SKM-1 (cell line): ENCODE results near the gene CHRNA7.
A peak's percentile ranks its signal among the peaks of the same experiment; 100 is the strongest.

Experiments used
- DNase-seq: peaks from one replicate; lab custom pipeline; 2025; ENCODE audit not compliant: unreplicated experiment; lab: John Stamatoyannopoulos, UW

Gene CHRNA7

GRCh38 chr15:32029862-32030781 lies at the start of gene CHRNA7:
CHRNA7 (plus strand) TSS chr15:32030515; CDS start chr15:32030595, 80 bp downstream.
- peak; percentile 60 for DNase-seq

DNA sequence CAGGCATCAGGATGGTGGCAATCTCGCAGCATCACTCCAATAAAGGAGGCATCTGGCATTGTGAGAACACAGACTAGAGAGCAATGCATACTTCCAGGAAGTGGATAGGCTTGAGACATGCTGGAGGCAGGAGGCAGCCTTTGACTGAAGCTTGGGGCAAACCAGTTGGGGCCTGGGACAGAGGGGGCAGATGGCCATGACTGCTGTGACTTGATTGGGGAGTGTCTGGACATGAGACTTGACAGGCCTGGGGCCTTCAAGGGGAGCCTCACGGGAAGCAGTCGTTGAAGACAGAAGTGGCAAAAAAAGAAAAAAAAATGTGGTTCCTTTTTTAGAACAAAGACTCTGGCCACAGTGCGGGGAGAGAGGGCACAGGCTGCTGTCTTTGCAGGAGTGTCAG lies 44.7 kb upstream of the CHRNA7 start:
- no peak for DNase-seq

- no peak for DNase-seq
These were observed 37.3 kb upstream of the CHRNA7 start for GRCh38 chr15:31993062-31993461.

DNA sequence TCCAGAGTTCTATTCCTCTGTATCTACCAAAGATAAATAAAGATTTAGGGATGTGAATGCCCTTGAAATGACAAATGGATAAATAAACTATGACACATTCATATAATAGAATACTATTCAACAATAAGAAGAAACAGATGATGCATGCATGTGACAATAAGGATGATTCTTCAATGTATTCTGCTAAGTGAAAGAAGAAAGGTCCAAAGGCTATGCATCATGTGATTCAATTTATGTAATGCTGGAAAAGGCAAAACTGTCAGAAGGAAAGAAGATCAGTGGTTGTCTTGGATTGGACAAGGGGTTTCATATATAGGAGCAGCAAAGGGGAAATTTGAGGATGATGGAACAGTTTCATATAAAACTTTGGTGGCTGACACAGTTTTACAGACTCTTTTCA lies 32.6 kb upstream of the CHRNA7 start:
- no peak for DNase-seq

DNA sequence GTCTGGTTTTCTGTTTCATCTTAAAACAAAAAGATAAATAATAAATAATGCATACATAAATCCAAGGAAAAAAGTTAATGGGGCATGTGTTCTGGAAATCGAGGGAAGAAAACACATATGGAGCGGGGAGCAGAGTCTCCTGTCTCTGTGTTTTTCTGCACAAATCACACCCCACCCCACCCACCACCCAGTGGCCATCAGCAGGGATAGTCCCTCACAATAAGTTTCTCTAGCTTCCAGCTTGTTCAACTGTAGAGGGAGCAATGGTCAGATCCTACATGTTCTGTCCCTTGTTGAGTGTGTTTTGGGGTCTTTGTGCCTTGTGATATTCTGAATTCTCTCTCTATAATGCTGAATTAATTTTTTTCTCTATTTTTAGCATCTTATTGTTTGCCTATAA lies 26.8 kb upstream of the CHRNA7 start:
- no peak for DNase-seq

DNA sequence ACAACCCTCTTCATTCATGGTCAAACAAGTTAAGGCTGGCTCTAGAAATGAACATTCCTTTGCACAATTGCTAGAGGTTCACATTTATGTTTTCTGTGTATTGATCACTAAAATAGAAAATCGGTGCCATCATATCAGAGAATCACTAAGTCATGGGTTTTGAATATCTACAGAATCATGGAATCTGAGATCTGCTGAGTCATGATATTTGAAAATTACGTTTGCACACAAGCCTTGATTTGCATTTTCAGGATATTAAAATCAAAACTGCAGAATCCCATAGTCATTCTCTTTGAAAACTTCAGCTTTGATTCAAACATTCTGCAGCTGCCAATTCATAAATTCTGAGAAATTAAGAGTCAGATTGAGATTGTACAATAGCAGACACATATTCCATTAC lies 26.1 kb upstream of the CHRNA7 start:
- no peak for DNase-seq

DNA sequence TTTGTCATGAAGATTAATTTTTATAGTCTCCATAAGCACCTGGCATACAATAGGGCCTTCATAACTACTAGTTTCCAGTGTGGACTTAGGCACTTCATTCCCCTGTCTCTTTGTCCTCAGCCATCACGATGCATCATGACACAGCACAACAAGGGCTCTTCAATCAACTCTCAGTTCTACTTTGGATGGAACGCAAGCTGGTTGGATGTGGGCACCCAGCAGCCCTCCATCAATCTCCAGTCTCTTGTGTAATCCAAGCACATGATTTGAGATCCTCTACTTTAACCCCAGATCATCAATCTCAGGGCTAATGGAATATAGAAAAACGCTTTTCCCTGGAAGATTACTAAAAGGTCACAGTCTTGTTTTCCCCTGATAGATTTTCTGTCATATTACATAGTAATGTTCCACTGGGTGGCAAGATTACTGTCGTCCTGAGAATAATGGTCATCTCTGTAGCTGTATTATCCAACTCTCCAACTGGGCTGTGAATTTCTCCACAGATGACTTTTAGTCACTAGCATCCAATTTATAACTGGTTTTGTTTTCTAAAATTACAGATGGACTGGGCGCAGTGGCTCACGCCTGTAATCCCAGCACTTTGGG lies 22.9 kb upstream of the CHRNA7 start:
- DNase-seq, result no peak

DNA sequence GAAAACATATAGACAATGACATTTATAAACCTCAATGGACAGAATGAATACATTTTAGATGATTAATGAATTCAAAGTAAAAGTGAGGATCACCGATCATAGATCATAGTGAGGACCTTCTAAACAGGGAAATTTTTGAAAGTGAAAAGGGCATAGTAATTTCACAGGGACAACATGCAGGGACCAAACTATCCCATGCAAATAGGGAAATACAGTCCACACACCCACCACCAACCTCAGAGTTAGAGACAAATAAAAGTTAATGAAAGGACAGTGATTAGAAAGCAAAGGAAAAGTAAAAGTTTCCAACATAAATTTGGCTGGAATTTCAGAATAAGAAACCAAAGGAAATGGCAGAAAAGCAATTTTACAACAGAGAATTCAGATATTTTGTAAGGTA lies 15.4 kb upstream of the CHRNA7 start:
- DNase-seq, result no peak

DNA sequence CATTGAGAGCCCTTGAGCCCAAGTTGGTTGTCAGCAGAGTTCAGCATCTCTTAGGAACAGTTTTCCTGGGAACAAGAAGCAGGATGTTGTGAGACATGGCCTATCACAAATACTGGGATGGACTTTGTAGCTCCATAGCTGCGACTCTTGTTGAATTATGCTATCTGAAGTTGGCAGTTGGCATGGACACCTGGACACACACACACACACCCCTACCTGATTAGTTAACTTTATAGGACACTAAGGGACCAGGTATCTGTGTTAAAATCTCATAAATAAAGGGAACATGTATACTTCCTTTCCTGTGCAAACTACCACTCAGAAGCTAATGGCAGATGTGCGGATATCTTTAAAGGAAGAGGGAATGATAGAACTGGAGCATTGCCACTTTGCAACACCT lies 10.2 kb upstream of the CHRNA7 start:
- DNase-seq, result no peak

DNA sequence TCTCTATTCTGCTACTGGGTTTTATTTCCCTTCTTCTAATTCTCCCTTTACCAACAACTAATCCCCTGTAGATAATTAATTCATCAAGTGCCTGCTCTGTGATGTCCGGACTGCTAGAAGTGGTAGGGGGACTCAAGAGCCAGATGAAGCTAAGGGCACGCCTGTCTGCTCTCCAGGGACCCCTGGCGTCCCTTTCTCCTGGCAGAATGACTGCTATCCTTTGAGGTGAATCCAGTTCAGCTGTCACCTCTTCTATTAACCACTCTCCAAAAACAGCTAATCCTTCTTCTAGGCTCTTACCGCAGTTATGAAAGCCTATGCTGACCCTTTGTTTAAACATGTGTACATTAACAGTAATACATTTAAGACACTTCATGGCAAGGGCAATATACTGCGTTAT lies 1.4 kb upstream of the CHRNA7 start:
- no peak for DNase-seq

GRCh38 chr15:32029409-32029861 lies 880 bp upstream of the CHRNA7 start:
- DNase-seq, result peak; percentile 18

DNA sequence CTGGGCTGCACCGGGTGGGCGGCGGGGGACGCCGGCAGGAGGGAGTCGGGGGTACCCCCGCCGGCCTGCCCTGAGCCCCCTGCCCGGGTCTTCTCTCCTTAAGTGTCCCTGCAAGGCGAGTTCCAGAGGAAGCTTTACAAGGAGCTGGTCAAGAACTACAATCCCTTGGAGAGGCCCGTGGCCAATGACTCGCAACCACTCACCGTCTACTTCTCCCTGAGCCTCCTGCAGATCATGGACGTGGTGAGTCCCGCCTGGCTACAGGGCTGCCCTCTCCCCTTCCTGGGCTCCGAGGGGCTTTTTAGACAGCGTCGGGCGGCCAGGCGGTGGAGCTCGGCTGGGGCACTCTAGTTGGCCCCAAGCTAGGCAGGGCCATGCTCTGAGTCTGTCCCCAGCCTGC lies 480 bp downstream of the CHRNA7 start:
- DNase-seq, result no peak

DNA sequence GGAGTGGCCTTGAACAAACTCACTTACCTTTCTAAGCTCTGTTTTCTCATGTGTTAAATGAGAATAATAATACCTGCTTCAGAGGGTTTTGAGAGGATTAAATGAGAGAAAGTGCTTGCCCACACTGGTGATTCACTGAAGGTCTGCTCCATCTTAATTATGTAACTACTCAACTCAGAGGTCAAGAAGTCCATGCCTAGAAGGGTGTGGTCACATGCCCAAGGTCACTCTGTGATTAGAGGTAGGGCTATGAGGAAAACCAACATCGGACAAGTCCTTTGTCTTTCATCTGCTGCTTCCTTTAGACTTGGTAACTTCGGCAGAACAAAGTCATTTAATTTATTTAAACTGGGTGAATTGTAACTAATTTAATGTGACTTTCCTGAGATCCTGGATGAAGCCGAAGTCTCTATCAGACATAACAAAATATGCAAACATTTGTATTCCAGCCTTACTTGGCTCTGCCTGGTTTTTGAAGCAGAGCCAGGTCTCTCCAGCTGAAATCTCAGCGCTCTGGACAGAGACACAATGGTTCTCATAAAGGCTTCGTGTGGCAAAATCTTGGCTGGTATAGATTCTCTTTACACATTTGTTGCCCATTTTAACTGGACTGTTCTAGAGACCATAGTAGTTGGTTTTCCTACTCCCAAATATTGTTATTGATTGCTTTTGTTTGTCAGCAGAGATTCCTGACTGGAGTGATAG lies 3.0 kb downstream of the CHRNA7 start:
- no peak for DNase-seq

- no peak for DNase-seq
These were observed 3.8 kb downstream of the CHRNA7 start for GRCh38 chr15:32034106-32034505.

DNA sequence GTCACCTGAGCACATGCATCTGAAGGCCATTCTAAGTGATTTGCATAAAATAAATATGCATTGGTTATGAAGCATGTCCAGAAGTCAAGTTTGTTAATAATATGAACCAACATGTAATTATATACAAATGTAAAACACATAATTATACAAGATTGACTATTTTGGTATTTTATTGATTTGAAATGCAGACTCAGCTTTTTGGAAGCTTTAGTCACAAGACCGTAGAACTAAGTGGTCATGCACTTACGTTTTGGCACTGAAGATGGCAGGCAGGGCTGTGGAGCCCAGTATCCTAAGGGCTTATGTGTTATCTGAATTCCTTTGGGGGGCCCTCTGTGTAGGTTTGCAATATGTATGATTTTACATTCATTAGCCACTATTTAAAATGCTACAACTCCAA lies 5.0 kb downstream of the CHRNA7 start:
- DNase-seq, result no peak

- DNase-seq, result no peak
These were observed 6.7 kb downstream of the CHRNA7 start for GRCh38 chr15:32036971-32037370.

GRCh38 chr15:32041294-32041693 lies 11.0 kb downstream of the CHRNA7 start:
- no peak for DNase-seq

DNA sequence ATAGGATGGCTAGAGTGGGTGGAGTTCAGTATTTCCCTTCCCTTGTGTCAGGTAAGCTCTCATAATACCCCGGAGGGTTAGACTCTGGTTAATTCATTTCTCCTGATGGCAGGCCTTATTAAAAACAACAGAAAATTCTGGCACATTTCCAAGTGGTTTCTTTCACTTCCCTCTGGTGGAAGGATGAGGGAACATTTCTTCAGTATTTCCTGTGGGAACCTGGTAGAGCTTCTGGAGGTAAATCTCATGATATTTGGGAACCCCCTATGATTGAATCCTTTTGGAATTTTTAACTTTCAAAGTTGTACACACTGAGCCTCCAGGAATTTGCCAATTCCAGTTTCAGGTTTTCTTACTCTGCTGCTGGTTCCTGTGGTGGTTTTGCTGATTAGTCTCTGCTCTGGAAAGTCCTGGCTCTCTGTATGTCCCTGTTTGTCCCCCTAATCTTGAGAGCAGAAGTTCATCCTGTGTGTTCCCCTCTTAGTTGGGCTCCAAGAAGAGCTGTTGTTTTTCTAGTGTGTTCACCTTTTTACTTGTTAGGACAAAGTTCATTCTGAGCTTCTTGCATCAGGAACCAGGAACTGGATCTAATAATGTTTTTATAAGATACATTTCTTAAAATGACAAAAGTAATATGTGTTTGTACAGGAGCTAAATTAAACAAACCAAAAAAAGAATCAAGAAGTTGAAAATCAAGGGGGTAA lies 12.1 kb downstream of the CHRNA7 start:
- no peak for DNase-seq

DNA sequence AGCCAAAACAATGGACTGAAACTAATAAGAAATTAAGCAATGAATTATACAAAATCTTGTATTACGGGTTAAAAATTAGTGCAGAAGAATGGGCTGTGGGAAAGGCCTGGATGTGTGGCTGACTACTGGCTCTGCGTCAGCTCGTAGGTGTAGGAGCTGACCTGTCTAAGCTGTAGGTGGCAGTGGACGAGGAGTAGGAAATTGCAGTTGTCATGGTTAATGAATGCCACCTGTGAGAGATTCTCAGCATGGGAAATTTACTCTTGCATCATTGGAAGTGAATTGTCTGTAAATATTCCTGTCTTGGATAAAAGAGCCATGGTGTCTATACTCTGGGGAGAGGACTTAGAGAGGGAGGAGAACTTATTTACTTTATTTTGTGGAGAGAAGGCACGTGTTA lies 23.4 kb downstream of the CHRNA7 start:
- no peak for DNase-seq

DNA sequence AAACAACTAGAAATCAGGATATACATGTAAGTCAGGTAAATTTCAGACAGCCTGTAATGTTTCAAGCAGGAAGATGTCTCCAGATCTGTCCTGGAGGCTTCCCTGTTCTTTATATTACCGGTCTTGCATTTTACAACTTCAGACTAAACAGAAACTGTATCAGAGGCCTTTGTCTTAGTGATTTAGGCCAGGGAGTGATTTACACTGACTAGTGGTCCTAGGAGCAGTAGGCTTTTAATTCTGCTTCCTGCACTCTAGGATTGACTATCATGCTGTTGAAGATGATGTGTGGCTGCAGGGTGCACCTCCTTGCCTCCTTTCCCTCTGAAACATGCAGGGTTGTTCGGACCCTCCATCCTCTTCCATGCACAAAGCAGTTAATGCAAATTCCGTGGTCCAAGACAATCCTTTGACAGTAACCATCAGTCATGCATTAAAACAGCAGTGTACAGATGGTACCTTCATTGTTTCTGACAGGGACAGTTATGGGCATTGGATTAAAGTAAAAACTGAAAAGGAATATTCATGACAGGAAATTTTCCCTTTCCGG lies 27.6 kb downstream of the CHRNA7 start:
- DNase-seq, result no peak

DNA sequence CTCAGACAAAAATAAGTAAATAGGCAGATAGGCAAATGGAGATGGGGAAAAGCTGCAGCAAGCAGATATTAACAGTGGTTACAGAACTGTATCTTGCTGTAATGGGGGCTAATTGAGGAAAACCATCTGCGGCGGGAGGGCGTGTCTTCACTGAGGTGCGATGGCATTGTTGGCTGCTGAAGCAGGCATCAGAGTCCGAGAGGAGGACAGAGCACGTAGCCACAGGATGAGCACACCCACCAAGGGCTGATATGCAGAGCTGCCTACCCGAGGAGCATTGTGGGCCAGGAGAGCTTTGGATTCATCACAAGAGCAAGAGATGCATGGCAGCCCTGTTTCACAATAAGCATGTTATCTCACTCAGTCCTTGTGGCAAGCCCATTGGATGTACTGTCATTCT lies 30.4 kb downstream of the CHRNA7 start:
- no peak for DNase-seq
